Activated CD8-positive, alpha-beta T cell treated with anti-CD3 and anti-CD28 coated beads, Interleukin-2, amount 10 ng/mL, durations not matched to agents 7 days and 5 days (primary cell): ENCODE measurements around the gene CEP112. TPM values are rescaled to one million over a fixed set of nuclear protein-coding genes. Genes with fewer than 3 reads are reported as not detected.

ENCODE experiments used
- ATAC-seq: fragments of 150-1000 bp; cut with Tn5 transposase; one replicate; pipeline ENCODE4 v1.10.0; 2021; ENCODE audit warnings: moderate library complexity
- CTCF ChIA-PET: fragments of 350-600 bp; sonication (Branson Sonifier 250); formaldehyde crosslinking; loops from one replicate; lab custom pipeline; 2021; ENCODE audit warnings: antibody characterized with exemption; lab: Charles Lee
- POLR2A ChIA-PET: fragments of 350-600 bp; sonication (Branson Sonifier 250); formaldehyde crosslinking; loops from one replicate; lab custom pipeline; 2021; ENCODE audit warnings: antibody characterized with exemption; lab: Charles Lee
- DNase-seq: peaks from one replicate; pipeline ENCODE4 v3.0.0-alpha.2; 2020
- H3K27ac Mint-ChIP-seq: one replicate; pipeline ENCODE4 v1.8.0; 2021; ENCODE audit warnings: mild to moderate bottlenecking, mixed read lengths
- H3K27me3 Mint-ChIP-seq: one replicate; pipeline ENCODE4 v1.8.0; 2021; ENCODE audit warnings: low read depth, mixed read lengths
- H3K36me3 Mint-ChIP-seq: one replicate; pipeline ENCODE4 v1.8.0; 2021; ENCODE audit warnings: low read depth, mixed read lengths
- H3K4me1 Mint-ChIP-seq: one replicate; pipeline ENCODE4 v1.8.0; 2021; ENCODE audit warnings: low read depth, mixed read lengths
- H3K4me3 Mint-ChIP-seq: one replicate; pipeline ENCODE4 v1.8.0; 2021; ENCODE audit warnings: mild to moderate bottlenecking, mixed read lengths
- H3K9me3 Mint-ChIP-seq: one replicate; pipeline ENCODE4 v1.8.0; 2022; ENCODE audit warnings: mixed read lengths; ENCODE audit not compliant: insufficient read depth
- total RNA-seq, 2 experiments: library from RNA; stranded (reverse); gene quantifications; one replicate each; pipeline ENCODE4 v1.2.3, GENCODE V29; 2021

Gene CEP112
- total RNA-seq, 2 experiments from 2014 or later = 2.3 to 2.7 TPM

DNA sequence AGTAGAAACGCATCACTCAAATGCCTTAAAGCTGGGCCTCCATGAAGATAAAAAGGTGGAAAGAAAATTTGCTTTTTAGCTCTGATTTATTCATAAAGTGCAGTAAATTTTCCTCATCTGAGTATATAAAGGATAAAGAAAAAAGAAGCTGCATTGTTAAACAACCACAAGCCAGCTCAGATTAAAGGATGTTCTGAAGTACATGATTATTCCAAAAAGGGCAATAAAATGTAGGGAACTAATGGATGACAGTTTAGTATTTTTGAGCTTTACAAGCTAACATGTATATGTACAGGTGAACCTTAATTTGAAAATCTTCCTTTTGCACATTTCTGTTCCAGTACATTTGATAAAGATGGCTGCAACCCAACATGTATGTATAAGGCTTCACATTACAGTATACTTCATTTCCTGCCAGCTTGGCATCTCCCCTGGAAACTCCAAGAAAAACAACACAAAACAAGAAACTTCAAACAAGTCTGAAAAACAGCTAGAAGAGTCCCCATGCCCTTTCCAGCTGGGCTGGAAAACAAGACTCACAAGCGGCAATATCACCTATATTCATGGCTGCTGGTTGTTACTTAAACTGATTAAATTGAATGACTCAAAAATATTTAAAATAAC is 225.7 kb downstream of the CEP112 start:
- Mint-ChIP-seq H3K27ac (no peak overlapping the region), H3K36me3 (no peaks in the 10 kb centered on the region), H3K4me1 (no peaks in the 10 kb centered on the region), H3K9me3 (no peaks in the 10 kb centered on the region), H3K4me3 (no peak overlapping the region), H3K27me3 (no peaks in the 10 kb centered on the region)
- DNase-seq (no peak), ATAC-seq (no peak)
- POLR2A ChIA-PET = no interaction called here
- CTCF ChIA-PET = interaction anchor here (1.4 to 1.6 kb wide), 2 partner anchors 672 to 688 kb away, joined by 3 read pairs; no protein-coding TSS in a partner anchor

- no peak for ATAC-seq
- no peaks in the 10 kb centered on the region for H3K27me3 Mint-ChIP-seq
- no peak overlapping the region for H3K4me3 Mint-ChIP-seq
- H3K36me3 Mint-ChIP-seq = no peaks in the 10 kb centered on the region
- H3K27ac Mint-ChIP-seq = no peak overlapping the region
- no peak for DNase-seq
- H3K4me1 Mint-ChIP-seq = no peaks in the 10 kb centered on the region
- H3K9me3 Mint-ChIP-seq = no peaks in the 10 kb centered on the region
- ChIA-PET POLR2A (no interaction called here), CTCF (no interaction called here)
These were observed 228.8 kb downstream of the CEP112 start for GRCh38 chr17:65963179-65963578.

DNA sequence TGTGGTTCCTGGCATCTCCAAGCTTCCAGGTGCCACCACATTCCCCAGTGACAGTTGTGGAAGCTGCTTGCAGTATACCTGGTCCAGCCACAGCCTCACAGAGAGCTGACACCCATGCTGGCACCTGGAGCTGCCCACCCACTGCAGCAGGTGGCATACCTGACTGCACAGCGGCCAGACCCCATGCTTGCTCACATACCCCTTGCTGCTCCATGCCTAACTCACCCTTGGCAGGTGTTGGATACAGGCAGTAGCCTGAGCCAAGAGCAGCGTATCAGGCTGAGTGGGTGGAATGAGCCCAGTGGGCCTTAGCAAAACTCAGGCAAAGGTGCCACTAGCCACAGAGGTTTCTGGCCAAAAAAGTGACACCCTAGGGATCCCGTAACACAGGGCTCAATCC is 232.3 kb downstream of the CEP112 start:
- Mint-ChIP-seq H3K27me3 (no peaks in the 10 kb centered on the region), H3K36me3 (no peaks in the 10 kb centered on the region), H3K4me1 (no peaks in the 10 kb centered on the region), H3K9me3 (no peaks in the 10 kb centered on the region), H3K4me3 (no peak overlapping the region), H3K27ac (no peak overlapping the region)
- CTCF ChIA-PET = no interaction called here
- ATAC-seq (no peak), DNase-seq (no peak)
- POLR2A ChIA-PET = no interaction called here

GRCh38 chr17:65956814-65957213 is 235.1 kb downstream of the CEP112 start:
- Mint-ChIP-seq H3K27ac (no peak overlapping the region), H3K27me3 (no peaks in the 10 kb centered on the region), H3K9me3 (no peaks in the 10 kb centered on the region), H3K4me1 (no peaks in the 10 kb centered on the region), H3K36me3 (no peaks in the 10 kb centered on the region), H3K4me3 (no peak overlapping the region)
- DNase-seq = no peak
- ATAC-seq = no peak
- POLR2A ChIA-PET = no interaction called here
- CTCF ChIA-PET = no interaction called here

GRCh38 chr17:65954148-65954449 is 237.8 kb downstream of the CEP112 start:
- CTCF ChIA-PET = no interaction called here
- ATAC-seq (no peak), DNase-seq (no peak)
- Mint-ChIP-seq H3K27ac (no peak overlapping the region), H3K4me3 (no peak overlapping the region), H3K27me3 (peaks cover 3% of the 10 kb centered on the region), H3K4me1 (no peaks in the 10 kb centered on the region), H3K9me3 (no peaks in the 10 kb centered on the region), H3K36me3 (no peaks in the 10 kb centered on the region)
- POLR2A ChIA-PET = no interaction called here

GRCh38 chr17:65953316-65954147 is 238.4 kb downstream of the CEP112 start:
- DNase-seq (no peak), ATAC-seq (no peak)
- Mint-ChIP-seq H3K9me3 (no peaks in the 10 kb centered on the region), H3K27ac (no peak overlapping the region), H3K4me1 (no peaks in the 10 kb centered on the region), H3K27me3 (peaks cover 3% of the 10 kb centered on the region), H3K4me3 (no peak overlapping the region), H3K36me3 (no peaks in the 10 kb centered on the region)
- ChIA-PET POLR2A (no interaction called here), CTCF (no interaction called here)

GRCh38 chr17:65952586-65952985 is 239.3 kb downstream of the CEP112 start:
- CTCF ChIA-PET = no interaction called here
- Mint-ChIP-seq H3K4me1 (no peaks in the 10 kb centered on the region), H3K9me3 (no peaks in the 10 kb centered on the region), H3K27ac (no peak overlapping the region), H3K36me3 (no peaks in the 10 kb centered on the region), H3K27me3 (peaks cover 3% of the 10 kb centered on the region), H3K4me3 (no peak overlapping the region)
- DNase-seq (no peak), ATAC-seq (no peak)
- POLR2A ChIA-PET = no interaction called here

GRCh38 chr17:65952015-65952414 is 239.9 kb downstream of the CEP112 start:
- CTCF ChIA-PET = no interaction called here
- no peak for ATAC-seq
- POLR2A ChIA-PET = no interaction called here
- H3K9me3 Mint-ChIP-seq = no peaks in the 10 kb centered on the region
- no peaks in the 10 kb centered on the region for H3K4me1 Mint-ChIP-seq
- no peaks in the 10 kb centered on the region for H3K36me3 Mint-ChIP-seq
- H3K27ac Mint-ChIP-seq = no peak overlapping the region
- H3K4me3 Mint-ChIP-seq = no peak overlapping the region
- no peak for DNase-seq
- H3K27me3 Mint-ChIP-seq = peaks cover 3% of the 10 kb centered on the region

GRCh38 chr17:65947831-65948230 is 244.1 kb downstream of the CEP112 start:
- Mint-ChIP-seq H3K4me3 (no peak overlapping the region), H3K36me3 (no peaks in the 10 kb centered on the region), H3K27ac (no peak overlapping the region), H3K4me1 (no peaks in the 10 kb centered on the region), H3K27me3 (peaks cover 10% of the 10 kb centered on the region), H3K9me3 (no peaks in the 10 kb centered on the region)
- DNase-seq = no peak
- ATAC-seq = no peak
- ChIA-PET POLR2A (no interaction called here), CTCF (no interaction called here)

- POLR2A ChIA-PET = no interaction called here
- H3K36me3 Mint-ChIP-seq = no peaks in the 10 kb centered on the region
- ATAC-seq (no peak), DNase-seq (no peak)
- no peak overlapping the region for H3K27ac Mint-ChIP-seq
- no peak overlapping the region for H3K4me3 Mint-ChIP-seq
- CTCF ChIA-PET = no interaction called here
- H3K9me3 Mint-ChIP-seq = no peaks in the 10 kb centered on the region
- peaks cover 10% of the 10 kb centered on the region for H3K27me3 Mint-ChIP-seq
- no peaks in the 10 kb centered on the region for H3K4me1 Mint-ChIP-seq
These were observed 249.3 kb downstream of the CEP112 start for GRCh38 chr17:65942592-65942991.

- Mint-ChIP-seq H3K36me3 (no peaks in the 10 kb centered on the region), H3K4me1 (no peaks in the 10 kb centered on the region), H3K4me3 (no peak overlapping the region), H3K9me3 (no peaks in the 10 kb centered on the region), H3K27ac (no peak overlapping the region), H3K27me3 (peaks cover 10% of the 10 kb centered on the region)
- DNase-seq = no peak
- ChIA-PET CTCF (no interaction called here), POLR2A (no interaction called here)
- ATAC-seq = no peak
These were observed 250.5 kb downstream of the CEP112 start for GRCh38 chr17:65941356-65941899.

- H3K27ac Mint-ChIP-seq = no peak overlapping the region
- H3K4me1 Mint-ChIP-seq = no peaks in the 10 kb centered on the region
- no peak for ATAC-seq
- H3K36me3 Mint-ChIP-seq = no peaks in the 10 kb centered on the region
- H3K4me3 Mint-ChIP-seq = no peak overlapping the region
- peaks cover 4% of the 10 kb centered on the region for H3K27me3 Mint-ChIP-seq
- H3K9me3 Mint-ChIP-seq = no peaks in the 10 kb centered on the region
- ChIA-PET CTCF (no interaction called here), POLR2A (no interaction called here)
- no peak for DNase-seq
These were observed 255.9 kb downstream of the CEP112 start for GRCh38 chr17:65936013-65936412.
